Upper lobe of right lung (tissue), 1 donor: ENCODE results near the gene TPSAB1. TPM values are rescaled to one million over a fixed set of nuclear protein-coding genes. Genes with fewer than 3 reads are reported as not detected.

Source experiments
- ATAC-seq: fragments of 200-7000 bp; cut with Tn5 transposase; one replicate; pipeline ENCODE4 v1.9.1; 2020; ENCODE audit warnings: mild to moderate bottlenecking, moderate library complexity
- DNase-seq: peaks from one replicate; pipeline ENCODE4 v3.0.0-alpha.2; 2020
- H3K27ac ChIP-seq: fragments of 200-600 bp; one replicate; pipeline ENCODE4 v1.8.0; 2022
- H3K27me3 ChIP-seq: fragments of 200-600 bp; one replicate; pipeline ENCODE4 v1.8.0; 2022; ENCODE audit warnings: mild to moderate bottlenecking
- H3K36me3 ChIP-seq: fragments of 200-600 bp; one replicate; pipeline ENCODE4 v1.8.0; 2022
- H3K4me1 ChIP-seq: fragments of 200-600 bp; one replicate; pipeline ENCODE4 v1.8.0; 2022
- H3K4me3 ChIP-seq: fragments of 200-600 bp; one replicate; pipeline ENCODE4 v1.8.0; 2022; ENCODE audit warnings: mild to moderate bottlenecking
- H3K9me3 ChIP-seq: fragments of 200-600 bp; one replicate; pipeline ENCODE4 v1.8.0; 2022
- CTCF ChIP-seq: fragments of 200-600 bp; IDR thresholded peaks from one replicate; pipeline ENCODE4 v1.8.0; 2022; ENCODE audit warnings: antibody characterized with exemption
- intact Hi-C: fragments of 100-400 bp; cut with DNase I; formaldehyde crosslinking; loops from one replicate; pipeline ENCODE4 v1.11.0; 2022
- total RNA-seq: library from RNA; stranded (reverse); fragmentation: NEBNext Ultra II Directional; extraction: Animal tissue kit (Norgen Biotek cat#: 25700); gene quantifications from one replicate; pipeline ENCODE4 v1.2.1, GENCODE V29; 2021
- donor health status: DM: no; HTN: yes; CAD: no; lungs with severe emphysema.

TPSAB1 gene
- total RNA-seq, 1 donor from 2014 or later: 122 TPM

DNA sequence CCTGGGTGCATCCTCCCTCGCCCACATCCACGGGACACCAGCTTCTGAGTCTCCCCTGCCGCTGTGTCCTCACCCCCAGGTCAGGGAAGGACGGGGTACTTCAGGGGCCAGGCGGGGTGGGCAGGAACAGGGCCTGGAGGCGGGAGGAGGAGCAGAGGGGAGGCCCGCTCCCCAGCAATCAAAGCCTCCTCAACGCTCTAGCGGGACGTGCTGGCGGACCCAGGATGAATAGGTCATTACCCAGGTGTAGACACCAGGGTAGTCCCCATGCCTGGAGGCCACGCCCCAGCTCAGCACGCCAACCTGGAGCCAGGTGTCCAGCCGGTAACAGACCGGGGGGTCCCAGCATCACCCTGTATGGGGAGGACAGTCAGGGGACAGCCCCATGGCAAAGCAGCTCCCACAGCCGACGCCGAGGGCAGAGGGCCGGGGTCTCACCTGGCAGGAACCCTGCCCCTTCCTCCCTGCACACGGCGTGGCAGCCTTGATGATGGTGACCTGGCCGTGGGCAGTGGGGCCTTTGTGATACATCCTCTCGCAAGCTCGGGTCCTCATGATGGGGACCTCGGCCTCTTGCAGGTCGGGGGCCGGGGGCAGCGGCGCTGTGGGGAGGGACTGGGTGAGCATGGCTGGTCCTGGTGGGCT is 39.6 kb downstream of the TPSAB1 start:
- intact Hi-C loops: no loop called here
- no peak for TF ChIP-seq CTCF
- no peaks in the 10 kb centered on the region for H3K9me3 ChIP-seq
- H3K27ac ChIP-seq: no peak overlapping the region
- no peak for DNase-seq
- H3K4me1 ChIP-seq: no peaks in the 10 kb centered on the region
- no peak overlapping the region for H3K4me3 ChIP-seq
- no peak for ATAC-seq
- peaks cover 12% of the 10 kb centered on the region for H3K27me3 ChIP-seq
- H3K36me3 ChIP-seq: no peaks in the 10 kb centered on the region

- no peak overlapping the region for H3K27ac ChIP-seq
- no peaks in the 10 kb centered on the region for H3K9me3 ChIP-seq
- peaks cover 14% of the 10 kb centered on the region for H3K27me3 ChIP-seq
- no peak overlapping the region for H3K4me3 ChIP-seq
- ATAC-seq (no peak), DNase-seq (no peak)
- H3K36me3 ChIP-seq: no peaks in the 10 kb centered on the region
- intact Hi-C loops: no loop called here
- no peaks in the 10 kb centered on the region for H3K4me1 ChIP-seq
- no peak for TF ChIP-seq CTCF
These were observed 40.3 kb downstream of the TPSAB1 start for GRCh38 chr16:1280783-1281182.

DNA sequence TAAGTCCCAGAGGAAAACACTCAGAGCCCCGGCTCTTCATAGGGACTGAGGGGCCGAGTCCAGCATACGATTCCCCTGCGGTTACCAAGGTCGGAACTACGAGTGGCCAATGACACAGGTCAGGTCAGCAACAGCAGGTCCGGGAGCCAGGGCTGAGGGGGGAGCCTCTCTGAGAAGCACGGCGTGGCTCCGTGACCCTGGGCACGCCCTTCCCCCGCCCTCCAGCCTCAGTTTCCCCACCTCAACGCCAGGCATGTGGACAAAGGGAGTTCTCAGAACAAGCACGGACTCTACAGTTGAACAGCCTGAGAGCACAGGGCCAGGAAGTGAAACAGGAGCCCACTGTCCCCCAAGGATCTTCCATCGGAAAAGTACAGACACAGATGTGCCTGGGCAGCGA is 41.0 kb downstream of the TPSAB1 start:
- Histone ChIP-seq H3K4me3 (no peak overlapping the region), H3K4me1 (no peaks in the 10 kb centered on the region), H3K9me3 (no peaks in the 10 kb centered on the region), H3K27me3 (peaks cover 22% of the 10 kb centered on the region), H3K27ac (no peak overlapping the region), H3K36me3 (no peaks in the 10 kb centered on the region)
- ATAC-seq (no peak), DNase-seq (no peak)
- TF ChIP-seq CTCF: no peak
- intact Hi-C loops: no loop called here

- Histone ChIP-seq H3K9me3 (no peaks in the 10 kb centered on the region), H3K27me3 (peaks cover 26% of the 10 kb centered on the region), H3K4me3 (no peak overlapping the region), H3K4me1 (no peaks in the 10 kb centered on the region), H3K27ac (no peak overlapping the region), H3K36me3 (no peaks in the 10 kb centered on the region)
- DNase-seq: no peak
- TF ChIP-seq CTCF: no peak
- intact Hi-C loops: no loop called here
- ATAC-seq: peak; percentile 7
These were observed 41.9 kb downstream of the TPSAB1 start for GRCh38 chr16:1282324-1282973.

- no peaks in the 10 kb centered on the region for H3K36me3 ChIP-seq
- intact Hi-C loops: no loop called here
- H3K4me3 ChIP-seq: no peak overlapping the region
- peaks cover 26% of the 10 kb centered on the region for H3K27me3 ChIP-seq
- no peak for TF ChIP-seq CTCF
- no peak for ATAC-seq
- no peaks in the 10 kb centered on the region for H3K9me3 ChIP-seq
- no peak for DNase-seq
- H3K4me1 ChIP-seq: no peaks in the 10 kb centered on the region
- H3K27ac ChIP-seq: no peak overlapping the region
These were observed 42.8 kb downstream of the TPSAB1 start for GRCh38 chr16:1283296-1283695.
